Naive B cell (primary cell): ENCODE data around the gene NTN1. TPM values are rescaled to one million over a fixed set of nuclear protein-coding genes. Genes with fewer than 3 reads are reported as not detected.

Source experiments
- ATAC-seq, 2 donors: fragments of 150-1000 bp; cut with Tn5 transposase; 2 replicates each; pipeline ENCODE4 v1.10.0; 2021; ENCODE audit warnings: low read depth in 2 of 2, mild to moderate bottlenecking in 2 of 2, moderate library complexity in 2 of 2
- DNase-seq: peaks from one replicate; pipeline ENCODE4 v3.0.0; 2022
- H3K27ac Mint-ChIP-seq, 6 donors: one replicate each; pipeline ENCODE4 v1.8.0; 2020 to 2022; ENCODE audit warnings: mild to moderate bottlenecking in 6 of 6, mixed read lengths in 6 of 6, moderate library complexity in 5 of 6, inconsistent platforms in 2 of 6
- H3K27me3 Mint-ChIP-seq, 3 donors: one replicate each; pipeline ENCODE4 v1.8.0; 2021 to 2022; ENCODE audit warnings: mixed read lengths in 3 of 3, mild to moderate bottlenecking in 1 of 3
- H3K36me3 Mint-ChIP-seq, 2 donors: one replicate each; pipeline ENCODE4 v1.8.0; 2020 to 2022; ENCODE audit warnings: mixed read lengths in 2 of 2, inconsistent platforms in 1 of 2, mild to moderate bottlenecking in 1 of 2
- H3K4me1 Mint-ChIP-seq, 3 donors: one replicate each; pipeline ENCODE4 v1.8.0; 2020 to 2022; ENCODE audit warnings: mixed read lengths in 3 of 3, inconsistent platforms in 1 of 3, mild to moderate bottlenecking in 1 of 3, moderate library complexity in 1 of 3
- H3K4me3 Mint-ChIP-seq, 8 donors: one replicate each; pipeline ENCODE4 v1.8.0; 2020 to 2022; ENCODE audit warnings: mild to moderate bottlenecking in 8 of 8, mixed read lengths in 8 of 8, moderate library complexity in 8 of 8, inconsistent platforms in 2 of 8
- H3K9me3 Mint-ChIP-seq, 7 donors: one replicate each; pipeline ENCODE4 v1.8.0; 2020 to 2022; ENCODE audit warnings: mixed read lengths in 7 of 7, mild to moderate bottlenecking in 5 of 7, inconsistent platforms in 2 of 7, moderate library complexity in 1 of 7
- polyA plus RNA-seq, 6 donors: library from polyadenylated mRNA; unstranded; fragments of 300-500 nt; fragmentation: Illumina TruSeq; gene quantifications; one replicate each; pipeline ENCODE4 v1.2.3, GENCODE V29; 2021; ENCODE audit warnings: low read depth in 6 of 6

Gene NTN1
- polyA plus RNA-seq, 6 donors from 2014 or later: 0.04 to 0.09 (median 0.06) TPM; not detected in 1

DNA sequence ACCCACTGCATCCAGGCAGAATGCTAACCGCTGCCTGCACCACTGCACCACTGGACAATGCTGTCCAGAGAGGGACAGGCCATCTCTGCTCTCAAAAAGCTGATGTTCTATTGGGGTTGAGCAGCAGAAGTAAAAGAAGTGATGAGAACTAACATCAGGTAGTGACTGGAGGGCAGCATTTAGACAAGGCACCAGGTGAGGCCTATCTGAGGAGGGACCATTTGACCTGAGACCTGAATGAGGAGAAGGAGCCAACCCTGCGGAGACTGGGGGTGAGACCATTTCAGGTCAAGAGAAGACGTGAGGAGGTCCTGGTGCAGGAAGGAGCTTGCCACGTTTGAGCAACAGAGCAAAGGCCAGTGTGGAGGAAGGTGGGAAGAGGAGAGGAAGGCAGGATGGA lies 34.0 kb downstream of the NTN1 start:
- H3K9me3 Mint-ChIP-seq: peaks cover 0 to 4% (median 0%) of the 10 kb centered on the region in 7 donors
- H3K36me3 Mint-ChIP-seq: peaks cover 0 to 14% of the 10 kb centered on the region in 2 donors
- H3K4me1 Mint-ChIP-seq: no peaks in the 10 kb centered on the region
- DNase-seq: no peak
- peaks cover 3 to 33% (median 28%) of the 10 kb centered on the region in 3 donors for H3K27me3 Mint-ChIP-seq
- no peak for ATAC-seq
- peak overlapping the region in 1 of 6 donors; percentile 17 for H3K27ac Mint-ChIP-seq
- H3K4me3 Mint-ChIP-seq: no peak overlapping the region

DNA sequence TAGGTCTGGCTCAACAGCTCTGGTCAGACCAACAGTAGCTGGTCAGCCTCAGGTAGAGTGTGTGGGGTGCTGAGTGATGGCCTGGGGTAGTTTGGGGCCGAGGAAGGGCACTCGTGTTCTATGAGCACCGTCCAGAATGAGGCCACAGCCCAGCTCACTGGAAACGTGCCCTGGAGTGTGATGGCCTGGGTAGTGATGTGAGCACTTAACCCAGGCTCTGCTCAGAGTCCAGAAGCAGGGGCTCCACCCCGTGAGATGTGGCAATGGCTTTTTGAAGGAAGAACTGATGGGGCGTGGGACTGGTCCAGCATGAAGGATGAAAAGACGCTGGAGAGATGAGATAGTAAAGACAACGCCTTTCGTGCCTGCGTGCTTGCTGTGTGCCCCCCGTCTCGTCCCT lies 35.3 kb downstream of the NTN1 start:
- no peak for ATAC-seq
- peak overlapping the region in 1 of 6 donors; percentile 80 for H3K27ac Mint-ChIP-seq
- H3K36me3 Mint-ChIP-seq: peaks cover 0 to 14% of the 10 kb centered on the region in 2 donors
- H3K4me1 Mint-ChIP-seq: no peaks in the 10 kb centered on the region
- H3K27me3 Mint-ChIP-seq: peaks cover 8 to 33% (median 28%) of the 10 kb centered on the region in 3 donors
- no peak for DNase-seq
- peaks cover 0 to 4% (median 0%) of the 10 kb centered on the region in 7 donors for H3K9me3 Mint-ChIP-seq
- no peak overlapping the region for H3K4me3 Mint-ChIP-seq

DNA sequence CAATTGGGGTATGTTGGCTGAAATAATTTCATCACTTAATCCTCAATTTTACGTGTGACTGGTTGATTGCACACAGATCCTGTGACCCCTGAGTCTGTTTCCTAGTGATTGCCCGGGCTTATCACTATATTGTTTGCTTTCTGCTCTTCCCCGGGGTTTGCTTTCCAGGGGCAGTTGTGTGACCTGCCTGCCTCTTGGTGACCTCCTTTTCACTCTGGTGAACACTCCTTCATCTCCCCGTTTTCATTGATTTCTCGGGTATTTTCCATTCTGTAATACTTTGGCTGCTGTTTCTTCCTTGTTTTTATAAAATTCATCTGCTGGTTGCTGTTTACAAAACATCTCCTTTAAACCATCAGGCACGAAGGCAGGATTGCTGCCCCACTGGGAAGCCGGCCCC lies 36.0 kb downstream of the NTN1 start:
- Mint-ChIP-seq H3K9me3 (peaks cover 0 to 4% (median 0%) of the 10 kb centered on the region in 7 donors), H3K27me3 (peaks cover 8 to 33% (median 28%) of the 10 kb centered on the region in 3 donors), H3K36me3 (peaks cover 0 to 14% of the 10 kb centered on the region in 2 donors), H3K4me3 (no peak overlapping the region), H3K4me1 (no peaks in the 10 kb centered on the region), H3K27ac (peak overlapping the region in 2 of 6 donors; percentile 51 to 88)
- ATAC-seq (no peak), DNase-seq (no peak)

DNA sequence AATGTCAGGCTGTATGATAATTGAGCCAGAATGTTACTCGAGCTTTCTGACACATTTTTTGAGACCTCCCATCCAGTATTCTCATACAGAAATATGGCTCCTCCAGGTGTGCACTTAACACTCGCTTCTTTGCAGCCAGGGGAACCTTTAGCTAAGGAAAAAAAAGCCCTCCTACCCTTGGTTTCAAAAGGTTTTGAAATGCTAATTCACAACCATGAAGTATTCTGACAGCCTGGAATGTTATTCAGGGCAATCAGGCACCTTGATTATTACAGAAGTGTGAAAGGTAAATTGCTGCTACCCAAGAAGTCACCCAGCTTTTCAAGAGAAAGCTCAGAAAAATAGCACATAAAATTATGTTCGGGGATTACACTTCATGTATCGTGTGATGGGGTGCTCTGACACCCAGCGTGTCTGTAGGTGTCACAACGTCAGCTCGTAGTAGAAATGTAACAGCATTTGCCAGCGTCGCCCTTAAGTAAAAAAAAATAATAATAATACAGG lies 41.1 kb downstream of the NTN1 start:
- H3K9me3 Mint-ChIP-seq: peaks cover 0 to 5% (median 0%) of the 10 kb centered on the region in 7 donors
- peaks cover 0 to 5% of the 10 kb centered on the region in 2 donors for H3K36me3 Mint-ChIP-seq
- ATAC-seq: no peak
- H3K27me3 Mint-ChIP-seq: peaks cover 11 to 23% (median 11%) of the 10 kb centered on the region in 3 donors
- H3K4me3 Mint-ChIP-seq: no peak overlapping the region
- no peak for DNase-seq
- no peaks in the 10 kb centered on the region for H3K4me1 Mint-ChIP-seq
- no peak overlapping the region for H3K27ac Mint-ChIP-seq

DNA sequence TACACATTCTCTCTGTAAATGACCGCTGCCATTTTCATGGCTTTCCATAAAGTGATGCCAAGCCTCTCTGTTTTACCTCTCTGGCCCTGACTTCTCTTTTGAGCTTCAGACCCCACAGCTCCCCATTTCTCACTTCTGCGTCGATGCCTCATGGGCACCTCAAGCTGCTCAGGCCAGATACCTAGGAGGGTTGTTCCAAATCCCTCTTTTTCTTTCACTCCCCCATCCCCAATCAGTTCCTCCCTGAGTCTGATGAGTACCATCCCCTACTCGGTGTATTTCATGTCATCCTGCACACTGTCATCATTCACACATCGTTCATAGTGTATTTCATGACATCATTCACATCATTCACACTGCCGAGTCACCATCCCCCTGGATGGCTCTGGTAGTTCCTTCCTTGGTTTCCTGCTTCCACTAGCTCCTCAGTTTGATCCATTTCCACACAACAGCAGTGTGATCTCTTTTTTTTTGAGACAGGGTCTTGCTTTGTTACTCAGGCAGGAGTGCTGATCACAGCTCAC lies 43.1 kb downstream of the NTN1 start:
- peaks cover 0 to 5% (median 0%) of the 10 kb centered on the region in 7 donors for H3K9me3 Mint-ChIP-seq
- no peak for ATAC-seq
- no peak overlapping the region for H3K4me3 Mint-ChIP-seq
- H3K27me3 Mint-ChIP-seq: peaks cover 8 to 19% (median 8%) of the 10 kb centered on the region in 3 donors
- H3K4me1 Mint-ChIP-seq: no peaks in the 10 kb centered on the region
- H3K27ac Mint-ChIP-seq: no peak overlapping the region
- peaks cover 0 to 5% of the 10 kb centered on the region in 2 donors for H3K36me3 Mint-ChIP-seq
- no peak for DNase-seq

DNA sequence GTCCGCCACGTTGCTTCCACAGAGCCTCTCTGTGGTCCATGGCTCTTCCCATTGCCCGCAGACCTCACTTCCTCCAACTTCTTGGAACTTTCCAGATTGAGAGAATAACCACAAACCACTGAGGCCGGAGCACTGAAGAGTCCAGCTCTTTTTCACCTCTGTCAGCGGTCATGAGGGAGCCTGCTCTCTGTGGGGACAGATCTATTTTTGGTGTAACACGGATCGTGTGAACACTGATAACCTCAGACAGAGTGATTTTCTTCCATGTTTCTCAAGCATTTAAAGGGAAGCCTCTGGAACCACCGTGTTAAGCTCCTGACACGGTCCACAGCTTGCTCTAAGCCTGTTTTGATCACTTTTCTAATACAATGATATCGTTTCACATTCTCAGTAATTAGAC lies 49.7 kb downstream of the NTN1 start:
- ATAC-seq (no peak), DNase-seq (no peak)
- Mint-ChIP-seq H3K4me3 (no peak overlapping the region), H3K27me3 (peaks cover 0 to 9% (median 0%) of the 10 kb centered on the region in 3 donors), H3K9me3 (no peaks in the 10 kb centered on the region), H3K27ac (no peak overlapping the region), H3K4me1 (no peaks in the 10 kb centered on the region), H3K36me3 (no peaks in the 10 kb centered on the region)

DNA sequence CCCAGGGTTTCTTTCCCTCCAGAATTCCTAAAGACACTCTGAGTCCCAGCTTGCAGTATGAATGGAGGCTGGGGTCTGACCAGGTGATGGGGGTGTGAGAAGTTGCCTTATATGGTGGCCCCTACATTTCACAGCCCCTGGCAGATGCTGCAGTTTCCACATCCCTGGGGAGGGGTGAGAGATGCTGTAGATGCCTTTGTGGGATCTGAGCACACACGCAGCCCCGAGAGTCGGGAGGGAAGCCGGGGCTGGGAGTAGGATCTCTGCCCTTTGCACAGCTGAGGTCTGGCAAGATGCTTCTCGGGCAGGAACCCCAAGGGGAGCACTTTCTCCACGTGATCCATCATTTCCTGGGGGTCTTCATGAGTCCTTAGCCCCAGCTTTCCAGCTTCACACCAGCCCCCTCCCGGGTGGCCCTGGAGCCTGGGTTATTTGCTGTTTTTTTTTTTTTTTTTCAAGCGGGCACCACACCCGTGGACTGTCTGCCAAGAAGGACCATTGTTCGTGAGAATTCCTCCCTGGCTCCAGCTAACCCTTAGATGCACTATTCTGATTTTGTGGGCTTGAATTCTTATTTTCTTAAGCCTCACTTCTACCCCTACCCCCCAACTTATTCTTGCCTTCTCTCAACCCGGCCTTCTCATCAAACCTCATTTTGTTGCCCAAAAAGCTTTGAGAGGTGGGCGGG lies 50.6 kb downstream of the NTN1 start:
- no peak for ATAC-seq
- DNase-seq: no peak
- H3K27me3 Mint-ChIP-seq: peaks cover 0 to 11% (median 0%) of the 10 kb centered on the region in 3 donors
- H3K27ac Mint-ChIP-seq: no peak overlapping the region
- H3K4me1 Mint-ChIP-seq: no peaks in the 10 kb centered on the region
- H3K4me3 Mint-ChIP-seq: no peak overlapping the region
- no peaks in the 10 kb centered on the region for H3K36me3 Mint-ChIP-seq
- no peaks in the 10 kb centered on the region for H3K9me3 Mint-ChIP-seq

DNA sequence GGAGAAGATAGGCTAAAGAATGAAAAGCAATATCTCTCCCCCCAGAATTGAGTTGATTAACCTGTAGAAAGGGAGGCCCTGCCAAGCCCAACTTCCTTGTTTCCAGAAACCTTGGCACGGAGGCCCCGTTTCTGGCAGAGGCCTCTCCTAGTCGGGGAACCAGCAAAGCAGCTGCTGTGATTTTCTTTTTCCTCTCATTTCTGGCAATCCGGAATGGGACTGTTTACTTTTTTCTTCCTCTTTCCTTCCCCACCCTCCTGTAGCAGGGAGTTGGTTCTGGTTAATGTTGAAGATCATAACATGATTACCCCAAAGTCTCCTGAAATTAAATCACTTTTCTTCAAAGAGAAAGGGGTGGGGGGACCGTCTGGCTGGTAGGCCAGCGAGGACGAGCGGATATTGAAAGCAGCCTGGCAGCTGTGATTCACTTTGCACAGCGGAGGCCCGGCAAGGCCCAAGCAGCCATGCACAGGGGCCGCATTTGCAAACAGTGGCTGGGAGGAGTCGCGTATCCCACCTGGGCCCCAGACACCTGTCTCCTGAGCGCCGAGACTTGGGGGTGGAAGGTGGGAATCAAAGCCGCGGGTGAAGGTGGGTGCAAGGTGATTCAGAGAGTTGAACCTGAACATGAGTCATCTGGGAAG lies 51.5 kb downstream of the NTN1 start:
- Mint-ChIP-seq H3K27me3 (peaks cover 0 to 14% (median 0%) of the 10 kb centered on the region in 3 donors), H3K4me1 (no peaks in the 10 kb centered on the region), H3K27ac (no peak overlapping the region), H3K36me3 (no peaks in the 10 kb centered on the region), H3K4me3 (no peak overlapping the region), H3K9me3 (no peaks in the 10 kb centered on the region)
- no peak for ATAC-seq
- DNase-seq: no peak

DNA sequence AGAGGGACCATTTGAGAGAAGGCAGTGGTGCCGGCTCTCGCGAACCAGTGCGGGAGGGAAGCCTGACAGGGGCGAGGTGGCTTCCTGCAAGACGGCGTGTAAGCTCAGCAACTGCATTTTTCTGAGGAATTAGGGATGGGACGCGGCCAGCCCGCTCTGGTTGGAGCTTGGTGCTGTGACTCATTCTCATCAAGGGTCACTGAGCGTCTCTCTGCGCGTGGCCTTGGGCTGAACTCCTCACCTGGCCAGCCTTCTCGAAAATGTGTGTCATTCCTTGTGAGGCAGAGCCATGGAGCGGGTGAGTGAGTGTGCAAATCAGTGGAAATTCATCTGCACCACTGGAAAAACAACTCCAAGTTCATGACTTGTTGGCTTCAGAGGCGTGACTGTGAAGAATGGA lies 52.8 kb downstream of the NTN1 start:
- no peak overlapping the region for H3K4me3 Mint-ChIP-seq
- H3K36me3 Mint-ChIP-seq: no peaks in the 10 kb centered on the region
- peaks cover 0 to 14% (median 0%) of the 10 kb centered on the region in 3 donors for H3K27me3 Mint-ChIP-seq
- no peak for ATAC-seq
- H3K27ac Mint-ChIP-seq: peak overlapping the region in 2 of 6 donors; percentile 41 to 70
- peaks cover 0 to 8% (median 2%) of the 10 kb centered on the region in 3 donors for H3K4me1 Mint-ChIP-seq
- no peaks in the 10 kb centered on the region for H3K9me3 Mint-ChIP-seq
- DNase-seq: no peak

DNA sequence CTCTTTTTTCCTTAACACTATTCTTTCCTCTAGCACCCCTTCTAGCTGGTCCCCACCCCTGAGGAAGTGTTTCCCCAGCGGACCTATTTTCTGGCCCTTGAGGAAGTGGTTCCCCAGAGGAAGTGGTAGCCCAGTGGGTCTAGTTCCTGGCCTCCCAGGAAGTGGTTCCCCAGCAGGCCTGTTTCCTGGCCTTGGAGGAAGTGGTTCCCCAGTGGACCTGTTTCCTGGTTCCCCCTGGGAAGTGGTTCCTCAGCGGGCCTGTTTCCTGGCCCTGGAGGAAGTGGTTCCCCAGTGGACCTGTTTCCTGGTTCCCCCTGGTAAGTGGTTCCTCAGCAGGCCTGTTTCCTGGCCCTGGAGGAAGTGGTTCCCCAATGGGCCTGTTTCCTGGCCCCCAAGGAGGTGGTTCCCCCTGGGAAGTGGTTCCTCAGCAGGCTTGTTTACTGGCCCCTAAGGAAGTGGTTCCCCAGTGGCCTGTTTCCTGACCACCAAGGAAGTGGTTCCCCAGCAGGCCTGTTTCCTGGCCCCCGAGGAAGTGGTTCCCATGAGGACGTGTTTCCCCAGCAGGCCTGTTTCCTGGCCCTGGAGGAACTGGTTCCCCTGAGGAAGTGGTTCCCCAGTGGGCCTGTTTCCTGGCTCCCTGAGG lies 58.3 kb downstream of the NTN1 start:
- DNase-seq (no peak), ATAC-seq (peak in 1 of 2 donors; percentile 23)
- peak overlapping the region in 4 of 6 donors; percentile 38 to 75 (median 62) for H3K27ac Mint-ChIP-seq
- no peak overlapping the region for H3K4me3 Mint-ChIP-seq
- H3K4me1 Mint-ChIP-seq: peaks cover 4 to 19% (median 11%) of the 10 kb centered on the region in 3 donors
- H3K27me3 Mint-ChIP-seq: peaks cover 0 to 6% (median 0%) of the 10 kb centered on the region in 3 donors
- peaks cover 2 to 7% (median 4%) of the 10 kb centered on the region in 7 donors for H3K9me3 Mint-ChIP-seq
- no peaks in the 10 kb centered on the region for H3K36me3 Mint-ChIP-seq

DNA sequence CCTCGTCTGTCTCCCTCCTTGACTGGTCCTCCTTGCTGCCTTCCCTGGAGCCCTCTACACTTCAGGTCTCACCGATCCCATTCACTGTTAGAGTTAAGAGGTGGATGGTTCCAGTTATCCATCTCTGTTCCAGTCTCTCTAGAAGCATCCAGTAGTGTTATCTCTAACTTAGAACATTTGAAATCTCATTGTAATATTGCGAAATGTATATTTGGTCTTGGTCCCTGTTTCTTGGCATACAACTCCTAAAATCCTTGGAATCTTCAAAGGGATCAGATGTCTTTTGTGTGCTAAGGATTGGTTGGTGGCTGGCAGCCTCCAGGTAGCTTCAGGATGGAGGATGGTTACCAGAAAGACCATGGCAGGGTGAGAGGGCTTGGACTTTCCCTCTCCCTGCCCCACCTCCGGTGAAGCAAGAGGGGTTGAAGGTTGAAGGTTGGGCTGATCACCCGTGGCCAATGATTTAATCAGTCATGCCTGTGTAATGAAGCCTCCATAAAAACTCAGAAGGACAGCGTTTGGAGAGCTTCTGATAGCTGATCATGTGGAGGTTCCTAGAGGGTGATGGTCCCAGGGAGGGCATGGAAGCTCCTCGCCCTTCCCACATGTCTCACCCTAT lies 59.1 kb downstream of the NTN1 start:
- peaks cover 0 to 6% (median 0%) of the 10 kb centered on the region in 3 donors for H3K27me3 Mint-ChIP-seq
- no peaks in the 10 kb centered on the region for H3K36me3 Mint-ChIP-seq
- DNase-seq (no peak), ATAC-seq (no peak)
- peak overlapping the region in 1 of 8 donors; percentile 71 for H3K4me3 Mint-ChIP-seq
- peaks cover 2 to 7% (median 4%) of the 10 kb centered on the region in 7 donors for H3K9me3 Mint-ChIP-seq
- H3K27ac Mint-ChIP-seq: peak overlapping the region; percentile 62 to 95 (median 78)
- H3K4me1 Mint-ChIP-seq: peaks cover 4 to 19% (median 11%) of the 10 kb centered on the region in 3 donors

DNA sequence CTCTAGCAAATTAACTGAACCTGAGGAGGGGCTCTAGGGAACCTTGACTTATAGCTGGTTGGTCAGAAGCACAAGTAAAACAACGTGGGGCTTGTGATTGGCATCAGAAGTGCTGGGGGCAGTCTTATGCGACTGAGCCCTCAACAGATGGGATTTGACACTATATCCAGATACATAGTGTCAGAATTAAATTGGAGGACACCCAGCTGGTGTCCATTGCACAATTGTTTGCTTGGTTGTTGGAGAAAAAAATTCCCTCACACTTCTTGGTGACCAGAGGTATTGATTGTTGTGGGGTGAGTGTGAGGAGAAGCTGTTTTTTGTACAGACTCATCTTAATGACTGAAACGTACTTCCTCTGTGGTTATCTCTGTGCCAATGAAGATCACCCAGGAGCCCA lies 59.7 kb downstream of the NTN1 start:
- no peak for DNase-seq
- Mint-ChIP-seq H3K27ac (no peak overlapping the region), H3K27me3 (peaks cover 0 to 6% (median 0%) of the 10 kb centered on the region in 3 donors), H3K4me3 (no peak overlapping the region), H3K36me3 (no peaks in the 10 kb centered on the region), H3K9me3 (peaks cover 2 to 7% (median 4%) of the 10 kb centered on the region in 7 donors), H3K4me1 (peaks cover 4 to 19% (median 11%) of the 10 kb centered on the region in 3 donors)
- ATAC-seq: no peak

DNA sequence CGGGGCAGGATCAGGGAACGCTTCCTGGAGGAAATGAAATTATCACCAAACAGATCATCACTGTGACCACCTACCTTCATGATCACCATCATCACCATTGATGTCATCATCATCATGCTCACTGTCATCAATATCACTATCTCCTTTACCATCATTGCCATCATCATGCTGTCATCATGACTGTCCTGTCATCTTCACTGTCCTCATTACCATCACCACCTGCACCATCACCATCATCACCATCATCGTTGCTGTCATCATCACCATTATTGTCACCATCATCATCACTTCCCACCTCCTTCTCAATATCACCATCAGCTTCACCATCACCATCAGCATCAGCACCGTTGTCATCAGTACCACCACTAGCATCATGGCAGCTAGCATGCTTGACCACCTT lies 65.3 kb downstream of the NTN1 start:
- H3K4me3 Mint-ChIP-seq: no peak overlapping the region
- H3K9me3 Mint-ChIP-seq: no peaks in the 10 kb centered on the region
- peaks cover 0 to 15% (median 7%) of the 10 kb centered on the region in 3 donors for H3K27me3 Mint-ChIP-seq
- no peak for DNase-seq
- no peaks in the 10 kb centered on the region for H3K36me3 Mint-ChIP-seq
- H3K4me1 Mint-ChIP-seq: peaks cover 0 to 2% (median 0%) of the 10 kb centered on the region in 3 donors
- no peak overlapping the region for H3K27ac Mint-ChIP-seq
- ATAC-seq: no peak
